HT1080 (cell line): Measurements from ENCODE around the gene DNAH9. TPM values are rescaled to one million over a fixed set of nuclear protein-coding genes. Genes with fewer than 3 reads are reported as not detected.
A peak's percentile ranks its signal among the peaks of the same experiment; 100 is the strongest.

Experiments
- DNase-seq: peaks from one replicate; pipeline ENCODE4 v3.0.0-alpha.2; 2015; ENCODE audit warnings: low read depth
- polyA plus RNA-seq, 2 experiments: library from polyadenylated mRNA; depleted of rRNA; stranded (reverse); fragments of >200 nt; gene quantifications; 2 replicates each; pipeline ENCODE4 v1.2.3, GENCODE V29; 2015
- total RNA-seq: library from RNA; depleted of rRNA; stranded (reverse); fragments of >200 nt; shearing (Covaris generic); gene quantifications from 2 replicates; pipeline ENCODE4 v1.2.3, GENCODE V29; 2014; rRNA removed

DNAH9 gene, protein sequence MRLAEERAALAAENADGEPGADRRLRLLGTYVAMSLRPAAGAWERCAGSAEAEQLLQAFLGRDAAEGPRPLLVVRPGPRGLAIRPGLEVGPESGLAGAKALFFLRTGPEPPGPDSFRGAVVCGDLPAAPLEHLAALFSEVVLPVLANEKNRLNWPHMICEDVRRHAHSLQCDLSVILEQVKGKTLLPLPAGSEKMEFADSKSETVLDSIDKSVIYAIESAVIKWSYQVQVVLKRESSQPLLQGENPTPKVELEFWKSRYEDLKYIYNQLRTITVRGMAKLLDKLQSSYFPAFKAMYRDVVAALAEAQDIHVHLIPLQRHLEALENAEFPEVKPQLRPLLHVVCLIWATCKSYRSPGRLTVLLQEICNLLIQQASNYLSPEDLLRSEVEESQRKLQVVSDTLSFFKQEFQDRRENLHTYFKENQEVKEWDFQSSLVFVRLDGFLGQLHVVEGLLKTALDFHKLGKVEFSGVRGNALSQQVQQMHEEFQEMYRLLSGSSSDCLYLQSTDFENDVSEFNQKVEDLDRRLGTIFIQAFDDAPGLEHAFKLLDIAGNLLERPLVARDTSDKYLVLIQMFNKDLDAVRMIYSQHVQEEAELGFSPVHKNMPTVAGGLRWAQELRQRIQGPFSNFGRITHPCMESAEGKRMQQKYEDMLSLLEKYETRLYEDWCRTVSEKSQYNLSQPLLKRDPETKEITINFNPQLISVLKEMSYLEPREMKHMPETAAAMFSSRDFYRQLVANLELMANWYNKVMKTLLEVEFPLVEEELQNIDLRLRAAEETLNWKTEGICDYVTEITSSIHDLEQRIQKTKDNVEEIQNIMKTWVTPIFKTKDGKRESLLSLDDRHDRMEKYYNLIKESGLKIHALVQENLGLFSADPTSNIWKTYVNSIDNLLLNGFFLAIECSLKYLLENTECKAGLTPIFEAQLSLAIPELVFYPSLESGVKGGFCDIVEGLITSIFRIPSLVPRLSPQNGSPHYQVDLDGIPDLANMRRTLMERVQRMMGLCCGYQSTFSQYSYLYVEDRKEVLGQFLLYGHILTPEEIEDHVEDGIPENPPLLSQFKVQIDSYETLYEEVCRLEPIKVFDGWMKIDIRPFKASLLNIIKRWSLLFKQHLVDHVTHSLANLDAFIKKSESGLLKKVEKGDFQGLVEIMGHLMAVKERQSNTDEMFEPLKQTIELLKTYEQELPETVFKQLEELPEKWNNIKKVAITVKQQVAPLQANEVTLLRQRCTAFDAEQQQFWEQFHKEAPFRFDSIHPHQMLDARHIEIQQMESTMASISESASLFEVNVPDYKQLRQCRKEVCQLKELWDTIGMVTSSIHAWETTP (N-terminal part only)
- 0.07 TPM in 1 of 2 replicates, not detected in the other for total RNA-seq
- not detected in 2 replicates for polyA plus RNA-seq (2015; cell fraction: cytosol; rRNA removed)
- polyA plus RNA-seq (2015; cell fraction: nucleus; rRNA removed): not detected in 2 replicates

DNA sequence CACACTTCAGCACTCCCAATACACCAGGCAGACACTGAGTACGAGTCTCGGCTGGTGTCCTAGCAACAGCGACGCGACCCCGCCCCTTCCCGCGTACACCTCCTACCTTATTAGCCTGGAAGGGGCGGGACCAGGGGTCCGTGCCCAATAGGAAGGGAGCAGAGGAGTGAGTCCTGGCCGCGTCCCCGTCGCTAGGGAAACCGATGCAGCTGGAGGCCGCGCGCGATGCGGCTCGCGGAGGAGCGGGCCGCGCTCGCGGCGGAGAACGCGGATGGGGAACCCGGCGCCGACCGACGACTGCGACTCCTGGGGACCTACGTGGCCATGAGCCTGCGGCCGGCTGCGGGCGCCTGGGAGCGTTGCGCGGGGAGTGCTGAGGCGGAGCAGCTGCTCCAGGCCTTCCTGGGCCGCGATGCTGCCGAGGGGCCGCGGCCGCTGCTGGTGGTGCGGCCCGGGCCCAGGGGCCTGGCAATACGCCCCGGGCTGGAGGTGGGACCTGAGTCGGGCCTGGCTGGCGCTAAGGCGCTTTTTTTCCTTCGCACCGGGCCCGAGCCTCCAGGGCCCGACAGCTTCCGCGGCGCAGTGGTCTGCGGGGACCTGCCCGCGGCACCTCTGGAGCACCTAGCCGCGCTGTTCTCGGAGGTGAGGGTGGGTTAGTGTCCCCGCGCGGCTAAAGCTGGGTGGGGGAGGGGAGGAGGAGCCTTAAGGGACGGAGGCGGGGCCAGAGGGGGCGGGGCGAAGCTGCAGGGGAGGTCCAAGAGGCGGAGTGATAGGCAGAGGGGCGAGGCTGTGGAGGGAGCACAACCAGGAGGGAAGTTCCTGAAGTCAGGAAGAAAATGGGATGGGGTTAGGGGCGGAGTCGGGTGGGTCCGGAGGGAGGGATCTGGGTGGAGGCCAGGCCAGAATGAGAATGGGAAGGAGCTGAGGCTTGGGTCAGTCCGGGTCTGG is at the start of gene DNAH9:
DNAH9 (plus strand) TSS at position 197 of the 948 bp plus-strand sequence; CDS start at position 226, 29 bp downstream.
- DNase-seq: peak; percentile 62

DNA sequence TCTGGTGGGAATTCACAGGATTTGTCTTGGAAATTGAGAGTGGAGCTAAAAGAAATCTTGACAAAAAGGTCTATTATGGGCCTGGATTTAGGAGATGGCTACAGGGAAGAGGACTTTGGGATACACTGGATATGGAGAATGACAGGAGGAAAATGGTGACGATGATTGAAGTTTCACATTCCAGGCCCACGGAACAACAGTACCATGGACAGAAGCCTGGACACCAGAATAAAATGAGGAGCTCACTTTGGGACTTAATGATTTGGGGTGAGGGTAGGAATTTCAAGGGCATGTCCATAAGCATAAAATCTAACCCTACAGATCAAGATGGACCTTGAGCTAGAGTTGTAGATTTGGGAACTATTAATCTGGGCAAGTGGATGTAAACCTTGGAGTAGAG is 47.8 kb upstream of the DNAH9 start:
- no peak for DNase-seq

DNA sequence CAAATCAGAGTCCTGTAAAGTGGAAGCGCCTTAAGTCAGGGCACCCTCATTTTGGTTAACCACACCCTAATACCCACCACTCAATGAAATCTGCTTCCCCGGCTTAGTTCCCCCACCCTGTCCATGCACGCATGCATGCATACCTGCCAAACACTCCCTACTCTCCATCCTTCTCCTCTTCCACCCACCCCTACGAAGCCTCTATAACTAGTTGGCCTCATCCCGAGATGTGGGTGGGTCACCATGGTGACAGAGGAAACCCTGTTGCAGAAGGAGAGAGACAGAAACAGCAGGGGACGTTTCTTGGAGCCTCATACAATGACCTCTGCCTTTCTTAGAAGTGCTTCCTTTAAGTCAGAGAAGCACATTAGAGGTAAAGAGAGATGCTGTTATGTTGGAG is 46.8 kb upstream of the DNAH9 start:
- DNase-seq: no peak

DNA sequence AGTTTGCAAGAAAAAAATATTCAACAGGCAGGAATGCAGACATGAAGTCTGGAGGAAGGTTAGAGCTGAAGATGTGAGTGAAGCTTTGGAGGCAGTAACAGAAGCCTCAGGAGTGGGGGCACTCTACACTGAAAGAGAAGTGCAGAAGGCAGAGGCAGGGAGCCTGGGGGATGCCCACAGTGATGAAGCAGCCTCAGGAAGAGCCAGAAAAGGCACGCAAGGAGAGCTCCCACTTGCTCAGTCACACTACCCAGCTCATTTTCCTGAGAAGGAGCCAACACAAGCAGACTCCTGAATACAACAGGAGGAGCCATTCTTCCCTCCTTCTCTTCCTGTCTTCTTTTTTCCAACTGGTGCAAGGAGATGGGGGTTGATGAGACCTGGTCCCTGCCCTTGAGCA is 45.1 kb upstream of the DNAH9 start:
- no peak for DNase-seq

DNA sequence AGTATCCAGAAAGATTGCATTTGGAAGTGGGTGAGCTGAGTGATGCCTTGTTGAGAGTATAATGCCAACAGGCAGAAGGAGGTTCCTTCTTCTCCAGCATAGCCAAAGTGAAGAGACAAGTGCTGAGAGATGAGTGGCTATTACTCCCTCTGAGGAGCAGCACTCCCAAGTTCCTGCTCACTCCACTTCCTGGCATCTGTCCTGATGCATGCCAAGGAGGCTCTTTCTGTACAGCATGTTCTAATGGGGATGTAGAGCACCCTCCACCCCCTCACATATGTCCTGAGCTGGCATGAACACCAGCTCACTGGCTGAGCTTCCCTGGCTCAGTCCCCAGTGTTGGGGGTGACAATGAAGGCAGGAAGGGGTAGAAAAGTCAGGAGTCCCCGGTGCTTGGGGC is 44.2 kb upstream of the DNAH9 start:
- DNase-seq: no peak

DNA sequence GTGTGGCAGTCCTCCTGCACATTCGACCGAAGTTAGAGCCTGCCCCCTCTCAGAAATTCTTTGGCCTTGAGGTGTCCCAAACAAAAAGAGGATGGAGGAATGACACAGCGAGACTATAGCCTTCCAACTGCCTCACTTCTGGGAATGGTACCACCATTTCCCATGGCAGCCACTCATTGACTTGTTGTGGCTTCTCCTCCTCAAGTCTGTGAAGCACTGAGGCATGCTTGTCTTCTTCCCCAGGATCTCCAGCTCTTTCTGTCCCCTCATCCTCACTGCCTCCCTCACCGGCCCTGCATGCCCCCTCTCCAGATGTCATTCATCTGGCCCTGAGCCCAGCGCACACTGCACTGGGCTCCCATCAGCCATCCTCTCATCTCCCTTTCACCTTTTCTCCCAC is 43.7 kb upstream of the DNAH9 start:
- DNase-seq: no peak

DNA sequence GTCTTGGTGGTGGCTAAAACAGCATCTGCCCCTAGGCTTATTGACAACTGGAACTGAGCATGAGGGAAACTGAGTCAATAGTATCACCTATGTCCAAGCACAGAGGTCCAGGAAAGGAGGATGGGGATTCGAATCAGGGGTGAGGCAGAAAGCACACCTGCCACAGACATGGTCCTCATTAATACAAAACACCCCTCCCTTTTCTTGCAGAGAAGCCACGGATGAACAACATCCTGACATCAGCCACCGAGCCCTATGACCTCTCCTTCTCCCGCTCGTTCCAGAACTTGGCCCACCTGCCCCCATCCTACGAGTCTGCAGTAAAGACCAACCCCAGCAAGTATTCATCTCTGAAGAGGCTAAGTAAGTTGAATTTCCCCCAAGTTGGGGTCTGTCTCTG is 42.7 kb upstream of the DNAH9 start:
- DNase-seq: no peak

DNA sequence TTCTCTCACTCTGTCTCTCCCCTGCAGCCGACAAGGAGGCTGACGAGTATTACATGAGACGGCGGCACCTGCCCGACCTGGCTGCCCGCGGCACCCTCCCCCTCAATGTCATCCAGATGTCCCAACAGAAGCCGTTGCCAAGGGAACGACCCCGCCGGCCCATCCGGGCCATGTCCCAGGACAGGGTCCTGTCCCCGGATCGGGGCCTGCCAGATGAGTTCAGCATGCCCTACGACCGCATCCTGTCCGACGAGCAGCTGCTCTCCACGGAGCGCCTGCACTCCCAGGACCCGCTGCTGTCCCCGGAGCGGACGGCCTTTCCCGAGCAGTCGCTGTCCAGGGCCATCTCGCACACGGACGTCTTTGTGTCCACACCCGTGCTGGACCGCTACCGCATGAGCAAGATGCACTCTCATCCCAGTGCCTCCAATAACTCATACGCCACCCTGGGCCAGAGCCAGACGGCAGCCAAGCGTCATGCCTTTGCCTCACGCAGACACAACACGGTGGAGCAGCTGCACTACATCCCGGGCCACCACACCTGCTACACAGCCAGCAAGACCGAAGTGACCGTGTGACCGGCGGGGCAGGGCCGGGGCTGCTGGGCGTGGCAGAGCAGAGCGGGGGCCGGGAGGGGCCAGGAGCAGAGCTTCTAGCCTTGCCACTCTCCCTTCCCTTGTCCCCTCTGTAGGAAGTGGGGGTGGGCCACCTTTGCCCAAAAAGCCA is 40.4 kb upstream of the DNAH9 start:
- DNase-seq: no peak

DNA sequence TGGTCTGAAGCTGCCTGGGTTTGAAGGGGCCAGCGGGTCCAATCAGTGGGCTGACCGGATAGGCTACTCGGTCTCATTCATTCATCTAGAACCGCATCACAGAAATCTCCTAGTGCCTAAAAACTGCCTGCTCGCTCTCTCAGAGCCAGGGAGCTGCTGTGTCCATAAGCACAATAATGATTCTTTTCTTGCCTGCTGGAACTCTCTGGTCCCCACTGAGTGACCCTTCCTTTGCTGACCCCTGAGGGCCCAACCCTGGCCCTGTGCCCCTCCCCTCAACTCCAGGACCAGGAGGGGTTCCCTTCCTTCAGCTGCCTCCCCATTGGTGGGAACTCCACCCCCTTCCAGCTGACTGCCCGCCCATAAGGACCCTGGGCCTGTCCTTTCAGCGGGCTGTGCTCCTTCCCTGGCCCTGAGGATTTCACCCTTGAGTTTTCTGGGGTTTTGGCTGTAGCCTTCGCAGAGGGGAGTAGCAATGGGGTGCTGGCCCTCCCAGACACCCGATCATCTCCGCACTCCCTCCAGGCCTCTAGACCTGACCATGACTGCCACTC is 39.5 kb upstream of the DNAH9 start:
- no peak for DNase-seq

DNA sequence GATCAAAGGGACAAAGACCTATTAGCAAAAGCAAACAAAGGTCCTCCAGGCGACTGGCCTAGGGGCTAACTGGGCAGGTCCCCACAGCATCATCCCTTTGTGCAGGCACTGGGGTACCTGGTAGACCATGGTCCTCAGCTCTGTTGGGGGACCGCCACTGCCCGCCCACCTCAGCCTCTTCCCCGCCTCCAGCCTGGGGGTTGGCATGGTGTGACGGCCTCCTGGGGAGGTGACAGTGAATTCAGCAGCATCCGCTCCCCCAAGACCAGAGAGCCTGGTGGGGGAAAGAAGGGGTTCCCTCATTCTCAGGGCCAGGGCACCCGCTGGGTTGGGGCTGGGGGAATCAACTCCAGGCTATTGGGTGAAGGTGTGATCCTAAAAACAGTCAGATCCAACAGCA is 38.7 kb upstream of the DNAH9 start:
- no peak for DNase-seq

DNA sequence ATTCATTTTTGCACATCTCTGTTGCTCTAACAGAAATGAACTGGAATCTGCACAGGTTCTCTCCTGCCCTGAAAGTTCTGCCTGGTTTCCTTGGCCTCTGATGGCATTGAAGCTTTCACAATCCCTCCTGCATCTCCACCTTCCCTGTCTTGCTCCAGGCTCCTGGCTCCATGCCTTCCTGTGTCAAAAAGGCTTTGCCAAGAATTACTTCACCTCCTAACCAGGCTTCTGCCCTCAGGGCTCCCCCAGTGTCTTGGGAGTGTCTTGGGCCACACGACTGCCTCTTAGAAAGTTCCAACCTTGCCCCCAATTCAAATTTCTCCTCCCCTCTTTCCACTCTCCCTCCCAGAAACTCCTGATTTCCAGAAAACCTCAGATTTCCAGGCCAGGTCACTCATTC is 37.0 kb upstream of the DNAH9 start:
- DNase-seq: no peak

DNA sequence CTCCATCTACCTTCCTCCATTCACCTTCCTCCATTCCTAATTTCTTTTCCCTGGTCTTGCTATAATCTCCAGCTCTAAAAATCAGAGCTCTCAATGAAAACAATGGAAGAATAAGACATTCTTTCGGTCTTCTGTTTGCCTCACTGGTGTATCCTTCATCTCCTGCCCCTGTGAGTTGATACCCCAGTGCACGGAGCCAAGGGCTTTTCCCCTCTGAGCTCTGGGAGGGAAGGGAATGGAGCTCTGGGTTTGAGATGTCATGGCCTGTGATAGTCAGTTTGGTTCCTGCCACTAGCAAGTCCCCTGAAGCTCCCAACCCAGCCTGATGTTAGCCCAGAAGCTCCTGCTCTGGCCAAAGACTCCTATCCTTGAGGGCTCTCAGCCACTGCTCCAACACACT is 36.6 kb upstream of the DNAH9 start:
- no peak for DNase-seq

DNA sequence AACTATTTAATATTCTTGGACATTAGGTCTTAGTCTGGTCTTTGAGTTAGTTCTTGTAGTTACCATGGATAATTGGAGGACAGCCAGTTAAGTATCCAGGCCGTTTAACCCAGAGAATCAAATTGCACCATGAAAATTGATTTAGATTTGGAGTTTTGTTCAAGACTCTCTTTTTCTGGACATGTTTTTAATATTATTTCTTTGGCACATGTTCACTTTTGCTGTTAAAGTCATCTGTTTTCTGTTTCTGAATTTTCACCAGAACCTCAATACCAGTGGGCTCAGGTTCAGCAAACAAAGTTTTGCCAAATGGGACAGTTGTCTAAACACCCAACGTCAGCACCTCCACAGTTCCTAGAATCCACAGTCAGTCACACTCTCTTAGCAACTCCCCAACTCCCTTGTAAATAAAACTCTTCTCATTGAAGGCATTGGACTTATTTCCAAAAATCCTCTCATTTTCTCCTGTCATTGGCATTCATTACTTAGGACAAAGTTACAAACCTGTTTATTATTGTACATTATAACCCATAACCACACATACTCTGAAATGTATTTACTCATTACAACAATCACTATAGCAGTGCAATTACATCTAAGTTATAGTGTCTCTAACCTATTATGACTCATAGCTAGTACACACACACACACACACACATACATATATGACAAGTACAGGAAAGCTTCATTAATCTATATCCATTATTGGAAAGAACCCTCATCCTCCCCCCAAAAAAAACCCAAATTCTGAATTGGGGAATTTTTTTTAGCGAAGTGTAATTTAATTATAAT is 33.5 kb upstream of the DNAH9 start:
- DNase-seq: no peak

DNA sequence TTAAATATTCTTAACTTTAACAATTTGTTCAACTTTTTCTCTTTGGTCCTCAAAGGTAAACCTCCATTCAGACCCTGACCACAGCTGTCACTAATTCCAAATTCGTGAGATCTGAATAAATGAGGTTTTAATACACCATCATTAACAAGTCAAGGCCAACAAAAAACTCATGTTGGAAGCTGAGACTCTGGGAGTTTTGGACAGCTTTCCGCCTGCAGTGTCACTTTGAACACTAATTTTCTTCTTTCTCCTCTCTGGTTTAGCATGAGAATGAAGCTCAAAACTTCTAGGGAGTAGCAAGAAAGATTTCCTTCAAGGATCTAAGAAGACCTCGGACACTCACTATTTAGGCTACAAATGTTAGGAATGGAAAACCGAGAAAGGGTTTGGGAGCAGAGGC is 32.7 kb upstream of the DNAH9 start:
- DNase-seq: no peak

DNA sequence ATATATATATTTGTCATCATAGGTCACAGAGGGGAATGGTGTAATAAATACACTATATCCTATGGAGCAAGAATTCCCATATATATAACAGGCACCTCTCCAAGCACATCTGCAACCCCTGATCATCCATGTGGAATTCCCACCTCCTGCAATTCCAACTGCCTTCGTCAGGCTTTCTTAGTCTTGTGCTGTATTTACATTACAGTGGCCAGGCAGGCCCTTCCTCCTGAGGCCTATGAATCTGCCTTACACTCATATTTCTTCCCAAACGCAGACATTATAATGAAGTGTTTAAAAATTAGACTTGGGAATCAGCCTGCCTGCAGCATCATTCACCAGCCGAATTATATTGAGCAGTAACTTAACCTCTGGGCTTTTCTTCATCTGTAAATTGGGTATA is 19.3 kb upstream of the DNAH9 start:
- DNase-seq: no peak

DNA sequence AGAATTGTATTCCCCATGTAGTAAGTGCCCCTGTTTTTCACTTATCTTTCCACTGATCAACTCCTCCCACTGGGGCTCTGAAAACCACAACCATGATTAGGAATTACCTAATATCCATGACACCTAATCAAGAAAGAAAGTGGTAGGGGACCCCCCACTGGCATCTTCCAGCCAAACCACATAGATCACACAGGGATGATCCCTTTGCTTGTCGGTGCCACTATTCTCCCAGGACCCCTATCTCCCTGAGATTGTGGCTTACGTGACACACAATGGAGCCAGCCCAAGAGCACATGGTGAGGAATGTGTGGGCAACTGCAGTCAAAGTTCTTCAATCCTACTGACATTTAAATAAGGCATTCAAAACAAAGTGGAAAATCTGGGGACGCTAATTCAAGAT is 17.6 kb upstream of the DNAH9 start:
- no peak for DNase-seq

DNA sequence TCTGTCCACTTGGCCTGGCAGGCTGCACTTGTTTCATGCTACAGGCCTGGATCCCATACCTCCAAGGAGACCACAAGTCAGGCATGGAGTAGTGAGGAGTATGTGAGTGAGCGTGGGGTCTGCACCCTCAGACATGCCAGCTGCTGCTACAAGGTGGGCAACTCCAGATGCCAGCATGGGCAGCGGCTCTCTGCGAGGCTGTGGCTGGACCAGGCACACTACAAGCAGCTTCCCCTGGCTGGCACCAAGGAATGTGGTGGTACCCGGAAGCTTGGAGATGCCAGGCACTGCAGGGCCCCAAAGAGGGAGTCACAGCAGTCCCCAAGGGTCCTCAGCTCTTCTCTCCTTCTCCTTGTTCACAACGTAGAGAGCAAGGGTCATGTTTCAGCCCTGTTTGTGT is 16.1 kb upstream of the DNAH9 start:
- no peak for DNase-seq

DNA sequence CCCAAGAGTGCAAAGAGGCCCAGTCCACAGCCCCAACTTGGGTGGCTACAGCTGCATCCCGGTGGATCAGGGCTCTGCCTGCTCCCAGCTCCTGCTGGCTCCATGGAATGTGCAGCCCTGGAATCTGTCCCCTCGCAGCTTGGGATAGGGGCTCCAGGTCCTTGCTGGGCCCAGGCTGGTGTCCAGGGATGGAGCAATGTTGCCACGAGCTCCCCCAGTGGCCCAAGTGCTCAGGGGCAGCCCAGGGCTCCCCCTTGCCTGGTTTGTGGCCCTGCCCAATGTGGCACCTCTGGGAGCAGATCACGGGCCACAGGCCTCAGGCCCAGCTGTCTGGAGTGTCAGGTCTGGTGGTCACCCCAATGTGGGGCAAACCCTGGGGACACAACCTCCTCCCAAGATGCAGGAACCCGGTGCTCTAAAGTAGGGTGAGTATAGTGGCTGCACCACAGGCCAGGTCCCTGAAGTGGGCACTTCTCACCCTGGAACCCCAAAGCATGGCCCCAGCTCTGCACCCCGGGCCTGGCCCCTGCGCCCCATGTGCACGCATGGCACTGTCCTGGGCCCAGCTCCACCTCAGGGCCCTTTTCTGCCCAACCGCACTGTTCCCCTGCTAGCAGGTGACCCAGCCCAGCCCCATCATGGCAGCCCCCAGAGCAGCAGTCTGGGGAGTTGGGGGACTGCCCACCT is 14.8 kb upstream of the DNAH9 start:
- DNase-seq: no peak
